CD4-positive, alpha-beta T cell treated with Interleukin-12 subunit alpha and Interleukin-12 subunit beta, for 1 hour (primary cell): ENCODE measurements around the gene C15orf39.
"Not testable (repeated sequence)": the region's sequence is repeated elsewhere in the genome, so short reads cannot be mapped to it uniquely, and the experiment has no call there.

Experiments used
- DNase-seq: peaks from one replicate; pipeline ENCODE4 v3.0.0-alpha.2; 2020

C15orf39 gene

DNA sequence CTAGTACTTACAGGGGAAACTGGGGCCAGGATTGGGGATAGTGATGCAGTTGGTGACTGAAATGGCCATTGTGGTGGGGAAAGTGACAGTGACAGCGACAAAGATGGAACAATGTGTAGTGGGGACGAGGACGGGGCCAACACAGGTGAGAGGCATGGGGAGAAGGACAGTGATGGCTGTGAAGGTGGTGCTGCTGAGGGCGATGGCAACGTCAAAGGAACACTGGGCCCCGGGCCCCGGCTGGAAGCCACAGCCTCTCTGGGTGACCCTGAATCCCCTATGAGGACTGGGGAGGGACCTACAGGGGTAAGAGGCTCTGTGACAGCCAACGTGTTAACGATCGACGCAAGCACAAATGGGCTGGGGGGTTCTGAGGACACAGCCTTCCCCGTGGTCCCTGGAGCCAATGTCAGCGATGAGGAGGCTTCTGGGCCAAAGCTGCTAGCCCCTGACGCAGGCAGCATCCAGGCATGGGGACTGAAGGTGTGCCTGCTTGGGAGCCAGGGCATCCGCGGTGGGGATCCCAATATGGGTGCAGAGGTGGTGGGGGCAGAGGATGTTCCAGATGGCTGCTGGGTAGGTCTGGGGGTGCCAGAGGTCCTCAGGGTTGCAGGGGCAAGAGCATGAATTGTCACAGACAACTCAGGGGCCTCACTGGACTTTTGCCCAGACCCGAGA lies 31.3 kb downstream of the C15orf39 start:
- DNase-seq, result no peak

- no peak for DNase-seq
These were observed 32.0 kb downstream of the C15orf39 start for GRCh38 chr15:75233504-75234190.

DNA sequence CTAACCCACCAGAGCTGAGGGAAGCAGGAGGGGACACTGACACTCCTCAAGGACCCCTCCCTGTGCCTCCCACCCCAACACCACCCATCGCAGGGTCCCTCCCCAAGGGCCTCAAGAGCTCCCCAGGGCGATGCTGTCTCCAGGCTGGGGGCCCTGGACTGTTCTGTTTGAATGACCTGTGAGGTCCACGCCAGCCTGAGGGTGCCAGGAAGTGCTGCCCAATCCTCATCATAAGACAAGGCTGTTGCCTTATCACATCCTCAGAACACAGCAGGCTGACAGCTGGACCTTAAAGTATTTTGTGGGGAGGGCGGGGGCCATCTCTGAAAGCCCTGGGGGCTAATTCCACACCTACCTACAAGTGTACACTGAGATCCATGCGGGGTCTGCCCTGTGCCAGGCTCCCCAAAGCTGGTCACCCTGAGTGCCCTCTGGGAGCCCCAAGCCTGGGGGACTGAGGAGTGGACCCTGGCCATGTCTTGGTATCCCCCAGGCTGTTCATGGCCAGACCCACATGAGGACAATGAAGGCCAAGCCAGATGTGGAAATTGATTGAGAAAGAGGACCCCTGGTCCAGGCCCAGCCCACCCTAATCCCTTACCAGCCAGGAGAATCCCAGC lies 32.6 kb downstream of the C15orf39 start:
- DNase-seq, result no peak

- no peak for DNase-seq
These were observed 33.5 kb downstream of the C15orf39 start for GRCh38 chr15:75235051-75235673.

- no peak for DNase-seq
These were observed 34.4 kb downstream of the C15orf39 start for GRCh38 chr15:75235760-75236729.

GRCh38 chr15:75237316-75237982 lies 35.8 kb downstream of the C15orf39 start:
- no peak for DNase-seq

DNA sequence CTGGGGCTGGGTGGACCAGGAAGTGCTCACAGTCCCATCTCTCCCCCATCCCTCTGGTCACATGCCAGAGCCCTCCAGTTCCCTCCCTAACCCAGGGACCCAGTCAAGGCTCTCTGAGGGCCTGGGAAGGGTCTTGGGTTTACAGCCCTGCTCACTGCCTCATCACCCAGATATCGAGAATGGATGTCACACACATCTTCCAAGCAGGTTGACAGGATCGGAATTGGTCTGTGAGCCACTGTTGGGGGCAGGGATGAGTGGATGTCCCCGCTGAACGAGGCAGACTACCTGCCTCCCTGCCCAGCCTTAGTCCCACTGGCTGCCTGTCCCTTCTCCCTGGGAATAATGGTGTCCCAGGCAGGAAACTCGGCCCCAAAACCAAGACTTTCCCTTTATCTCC lies 36.5 kb downstream of the C15orf39 start:
- no peak for DNase-seq

DNA sequence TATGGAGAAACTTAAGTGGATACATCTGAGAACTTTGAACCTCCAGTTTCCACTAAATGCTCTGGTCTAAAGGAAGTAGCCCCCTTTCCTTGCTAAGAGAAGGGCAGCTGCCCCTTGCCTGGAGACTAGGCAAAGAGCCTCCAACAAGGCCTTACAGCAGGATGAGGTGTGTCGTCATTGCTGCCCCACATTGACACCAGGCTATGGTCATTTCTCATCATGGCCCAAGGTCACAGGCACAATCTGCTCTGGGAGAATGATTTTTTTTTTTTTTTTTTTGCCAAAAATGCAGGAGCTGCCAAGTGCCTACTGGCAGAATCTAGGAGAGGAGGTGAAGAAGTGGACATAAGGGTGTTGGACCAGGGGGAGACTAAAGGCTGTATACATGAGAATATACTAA lies 44.1 kb downstream of the C15orf39 start:
- DNase-seq, result not testable (repeated sequence)

GRCh38 chr15:75248991-75249390 lies 47.3 kb downstream of the C15orf39 start:
- not testable (repeated sequence) for DNase-seq

DNA sequence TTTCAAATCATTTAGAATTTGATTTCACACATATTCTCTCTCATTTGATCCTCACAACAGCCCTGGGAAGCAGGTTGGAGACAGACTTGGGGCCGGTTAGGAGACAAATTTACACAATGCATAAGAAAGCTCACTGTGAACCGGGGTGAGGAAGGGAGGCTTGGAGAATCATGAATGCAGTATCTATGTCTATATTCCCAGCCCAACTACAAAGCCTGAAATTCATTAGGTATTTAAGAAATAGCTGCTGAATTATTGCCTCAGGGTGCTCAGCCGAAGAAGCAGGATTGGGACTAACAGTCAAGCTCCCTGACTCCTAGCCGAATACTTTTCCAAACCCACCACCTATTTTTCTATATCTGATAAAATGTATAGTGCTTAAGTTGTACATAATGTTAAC lies 48.0 kb downstream of the C15orf39 start:
- DNase-seq, result no peak

DNA sequence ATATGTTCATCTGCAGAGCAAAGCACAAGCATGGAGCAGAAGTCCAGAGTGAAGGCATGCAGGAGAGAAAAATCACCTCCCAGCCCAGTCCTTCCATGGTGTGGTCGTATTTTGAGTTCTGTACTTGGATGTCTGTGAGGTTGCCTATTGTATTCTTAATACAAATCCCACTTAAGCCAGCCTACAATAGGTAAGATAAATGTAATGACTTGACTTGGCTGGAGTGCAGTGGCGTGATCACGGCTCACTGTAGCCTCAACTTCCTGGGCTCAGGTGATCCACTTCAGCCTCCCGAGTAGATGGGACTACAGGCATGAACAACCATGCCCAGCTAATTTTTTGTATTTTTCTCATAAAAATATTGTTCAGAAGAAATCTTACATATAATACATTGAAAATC lies 49.7 kb downstream of the C15orf39 start:
- not testable (repeated sequence) for DNase-seq

- DNase-seq, result not testable (repeated sequence)
These were observed 50.6 kb downstream of the C15orf39 start for GRCh38 chr15:75252285-75252684.

DNA sequence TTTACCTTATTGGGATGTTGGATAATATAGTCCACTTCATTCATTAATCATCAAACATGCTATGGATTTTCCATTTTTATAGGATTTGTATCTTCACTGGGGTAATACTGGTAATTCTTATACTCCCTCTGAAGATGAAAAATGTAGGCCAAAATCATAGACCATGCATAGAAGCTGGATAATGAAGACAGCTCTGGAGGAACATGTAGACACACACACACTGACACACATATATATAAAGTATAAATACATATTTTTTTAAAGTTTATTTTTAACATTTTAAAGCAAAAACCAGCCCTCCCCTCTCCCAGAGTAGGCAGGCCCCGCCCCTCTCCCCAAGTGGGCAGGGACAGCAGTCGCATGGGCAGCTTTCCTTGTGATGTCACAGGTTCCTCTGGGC lies 56.4 kb downstream of the C15orf39 start, which contains the start of gene GOLGA6C:
TSS of gene GOLGA6C (plus strand) at position 301 of the 400 bp plus-strand sequence. CDS start 265 bp downstream, outside the sequence.
- not testable (repeated sequence) for DNase-seq

- DNase-seq, result not testable (repeated sequence)
These were observed 57.1 kb downstream of the C15orf39 start for GRCh38 chr15:75258620-75259343.

- not testable (repeated sequence) for DNase-seq
These were observed 58.2 kb downstream of the C15orf39 start for GRCh38 chr15:75259873-75260272.
